SU-DHL-6 (cell line): ENCODE results near the gene ALDH3A1.

ENCODE experiments used
- EZH2phosphoT487 ChIP-seq: fragments of 200-600 bp; sonication (generic), shearing (Covaris generic); conservative IDR thresholded peaks from 2 replicates; pipeline ENCODE4 v1.6.1; 2018; ENCODE audit warnings: mild to moderate bottlenecking, antibody characterized with exemption, low read length, moderate library complexity, mixed read lengths
- TF ChIP-seq, protein P1 (sequence below): fragments of 200-600 bp; sonication (generic); IDR thresholded peaks from one replicate; pipeline ENCODE4 v1.5.1; 2017; ENCODE audit warnings: antibody characterized with exemption, mild to moderate bottlenecking, low read length, moderate library complexity; ENCODE audit not compliant: insufficient read depth, poor library complexity, severe bottlenecking

DNA sequence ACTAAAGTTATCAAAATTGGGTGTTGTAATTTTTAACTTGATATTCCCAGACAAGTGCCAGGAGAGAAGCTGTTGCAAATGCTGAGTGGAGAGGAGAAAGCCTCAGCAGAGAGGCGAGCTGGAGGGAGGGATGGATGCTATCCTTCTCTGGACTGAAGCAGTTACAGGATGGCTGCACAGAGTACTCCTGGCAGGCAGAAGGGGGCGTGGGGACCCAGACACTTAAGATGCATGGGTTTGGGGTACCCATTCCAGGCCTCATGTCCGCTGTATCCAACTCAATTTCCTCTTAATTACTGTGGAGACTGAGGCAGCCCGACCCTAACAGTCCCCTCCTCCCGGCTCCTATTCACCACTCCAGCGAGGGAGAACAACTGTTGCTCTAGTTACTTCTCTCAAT lies 25.4 kb upstream of the ALDH3A1 start:
- TF ChIP-seq, protein P1, sequence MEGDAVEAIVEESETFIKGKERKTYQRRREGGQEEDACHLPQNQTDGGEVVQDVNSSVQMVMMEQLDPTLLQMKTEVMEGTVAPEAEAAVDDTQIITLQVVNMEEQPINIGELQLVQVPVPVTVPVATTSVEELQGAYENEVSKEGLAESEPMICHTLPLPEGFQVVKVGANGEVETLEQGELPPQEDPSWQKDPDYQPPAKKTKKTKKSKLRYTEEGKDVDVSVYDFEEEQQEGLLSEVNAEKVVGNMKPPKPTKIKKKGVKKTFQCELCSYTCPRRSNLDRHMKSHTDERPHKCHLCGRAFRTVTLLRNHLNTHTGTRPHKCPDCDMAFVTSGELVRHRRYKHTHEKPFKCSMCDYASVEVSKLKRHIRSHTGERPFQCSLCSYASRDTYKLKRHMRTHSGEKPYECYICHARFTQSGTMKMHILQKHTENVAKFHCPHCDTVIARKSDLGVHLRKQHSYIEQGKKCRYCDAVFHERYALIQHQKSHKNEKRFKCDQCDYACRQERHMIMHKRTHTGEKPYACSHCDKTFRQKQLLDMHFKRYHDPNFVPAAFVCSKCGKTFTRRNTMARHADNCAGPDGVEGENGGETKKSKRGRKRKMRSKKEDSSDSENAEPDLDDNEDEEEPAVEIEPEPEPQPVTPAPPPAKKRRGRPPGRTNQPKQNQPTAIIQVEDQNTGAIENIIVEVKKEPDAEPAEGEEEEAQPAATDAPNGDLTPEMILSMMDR, result no peak
- TF ChIP-seq EZH2phosphoT487, result no peak
